Measurements from ENCODE around the gene CXCL5. TPM values are rescaled to one million over a fixed set of nuclear protein-coding genes. Genes with fewer than 3 reads are reported as not detected.

CXCL5 gene
- total and polyA plus RNA-seq, 2 of the 13 experiments (the other 11 are each of a cell fraction or from before 2014, with no cell fraction given), result not detected

- TF ChIP-seq HOMEZ (CRISPR knock-in tag; IDR thresholded peaks at IDR 0.05; ENCODE audit: low read depth) (0 out of 2 replicates have a peak, but pooled peaks have one; percentile 14), CREM (IDR thresholded peaks at IDR 0.05) (peak; percentile 68; the same call in 1 of the 2 replicates), CREM (CRISPR knock-in tag; IDR thresholded peaks at IDR 0.05) (no peak), SAP130 (CRISPR knock-in tag; IDR thresholded peaks at IDR 0.05; ENCODE audit: low read depth) (peak; percentile 31), CREBL2 (CRISPR knock-in tag; IDR thresholded peaks at IDR 0.05; ENCODE audit: borderline replicate concordance) (no peak), KAT2B (IDR thresholded peaks at IDR 0.05; ENCODE audit: borderline replicate concordance, low read depth, low read length) (no peak), FOXJ3 (CRISPR knock-in tag; IDR thresholded peaks at IDR 0.05; ENCODE audit: borderline replicate concordance) (peak; percentile 64; the same call in 1 of the 2 replicates), FOXC1 (CRISPR knock-in tag; IDR thresholded peaks at IDR 0.05; ENCODE audit: borderline replicate concordance) (no peak), HMG20A (CRISPR knock-in tag; IDR thresholded peaks at IDR 0.05; ENCODE audit: borderline replicate concordance) (peak; percentile 80), GATAD1 (CRISPR knock-in tag; IDR thresholded peaks at IDR 0.05) (no peak), GTF3A (CRISPR knock-in tag; conservative IDR thresholded peaks at IDR 0.05) (no peak), TEAD3 (CRISPR knock-in tag; optimal IDR thresholded peaks at IDR 0.05; ENCODE audit: borderline replicate concordance) (peak; percentile 72), SP5 (CRISPR knock-in tag; IDR thresholded peaks at IDR 0.05; ENCODE audit: borderline replicate concordance, low read depth) (peak; percentile 74; the same call in 1 of the 2 replicates), AHDC1 (CRISPR knock-in tag; IDR thresholded peaks at IDR 0.05; ENCODE audit: borderline replicate concordance) (peak; percentile 23; the same call in 1 of the 2 replicates), GATAD2A (CRISPR knock-in tag; IDR thresholded peaks at IDR 0.05) (peak; percentile 75), ZNF672 (CRISPR knock-in tag; IDR thresholded peaks at IDR 0.05) (no peak), PATZ1 (CRISPR knock-in tag; IDR thresholded peaks at IDR 0.05) (0 out of 2 replicates have a peak, but pooled peaks have one; percentile 18), EP300 (IDR thresholded peaks at IDR 0.05; ENCODE audit: low read depth in 2 of 2, low read length in 2 of 2) (peak in 1 of 2 experiments; percentile 54; a peak in 1 of 4 replicates), EP300 (CRISPR knock-in tag; IDR thresholded peaks at IDR 0.05; ENCODE audit: borderline replicate concordance) (peak; percentile 92), ZNF572 (CRISPR knock-in tag; IDR thresholded peaks at IDR 0.05) (no peak)
Measured at GRCh38 chr4:74005528-74005927, 7.1 kb upstream of the CXCL5 start (continued).
